ENCODE data around the gene GALNT5.
"Not testable (repeated sequence)": the region's sequence is repeated elsewhere in the genome, so short reads cannot be mapped to it uniquely, and the experiment has no call there.

- TF ChIP-seq POLR2A (IDR thresholded peaks at IDR 0.05; ENCODE audit: low read depth, low read length); GATA2 (IDR thresholded peaks at IDR 0.05; ENCODE audit: insufficient read depth, insufficient read length, low read depth, low read length): not testable (repeated sequence)
Observed at GRCh38 chr2:157279311-157279710, 21.8 kb downstream of the GALNT5 start.
